ENCODE results near the gene LYPLA2. TPM values are rescaled to one million over a fixed set of nuclear protein-coding genes. Genes with fewer than 3 reads are reported as not detected.

Gene LYPLA2
- total and polyA plus RNA-seq, 2 of the 8 experiments (the other 6 are each of a cell fraction or from before 2014, with no cell fraction given): 138 to 211 TPM

DNA sequence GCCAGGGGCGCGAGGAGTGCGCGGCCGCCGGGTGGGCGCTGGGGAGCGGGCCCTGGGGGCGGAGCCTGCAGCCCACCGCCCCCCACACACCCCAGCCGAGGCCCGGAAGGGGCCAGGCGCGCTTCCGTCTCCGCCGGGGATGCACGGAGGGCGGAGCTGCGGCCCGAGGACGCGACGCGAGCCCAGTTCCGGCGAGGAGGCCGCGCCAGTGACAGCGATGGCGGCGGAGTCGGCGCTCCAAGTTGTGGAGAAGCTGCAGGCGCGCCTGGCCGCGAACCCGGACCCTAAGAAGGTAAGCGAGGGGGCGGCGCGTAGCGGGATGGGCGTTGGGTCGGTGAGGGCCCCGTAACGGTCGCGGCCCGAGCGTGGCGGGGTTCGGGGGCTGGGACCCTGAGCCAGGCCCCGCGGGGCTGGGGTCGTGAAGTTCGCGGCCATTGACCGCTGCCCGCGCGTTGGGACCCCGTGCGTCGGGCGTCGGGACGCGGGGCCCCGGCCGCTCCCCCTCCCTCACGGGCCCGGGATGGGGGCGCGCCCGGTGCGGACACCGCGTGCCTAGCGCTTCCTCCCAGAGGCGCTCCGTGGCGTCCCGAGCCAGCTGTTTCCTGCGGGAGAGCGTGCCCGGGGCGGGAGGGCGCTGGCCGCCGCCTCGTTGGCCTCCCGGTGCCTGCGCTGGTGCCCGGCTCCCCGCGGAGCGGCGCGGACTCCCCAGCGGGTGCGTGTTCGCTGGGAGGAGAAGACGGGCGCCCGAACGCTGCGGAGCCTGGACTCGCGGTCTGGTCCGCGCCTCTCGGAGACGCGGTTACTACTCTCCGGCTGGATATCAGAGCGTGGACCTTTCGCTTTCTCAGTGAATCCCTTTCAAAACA, 47.4 kb upstream of the LYPLA2 start, which contains the start of gene ELOA (continued):
- no peak for TF ChIP-seq KDM1A (IDR thresholded peaks at IDR 0.05; ENCODE audit: borderline replicate concordance, low read length)
- TF ChIP-seq, protein P1, sequence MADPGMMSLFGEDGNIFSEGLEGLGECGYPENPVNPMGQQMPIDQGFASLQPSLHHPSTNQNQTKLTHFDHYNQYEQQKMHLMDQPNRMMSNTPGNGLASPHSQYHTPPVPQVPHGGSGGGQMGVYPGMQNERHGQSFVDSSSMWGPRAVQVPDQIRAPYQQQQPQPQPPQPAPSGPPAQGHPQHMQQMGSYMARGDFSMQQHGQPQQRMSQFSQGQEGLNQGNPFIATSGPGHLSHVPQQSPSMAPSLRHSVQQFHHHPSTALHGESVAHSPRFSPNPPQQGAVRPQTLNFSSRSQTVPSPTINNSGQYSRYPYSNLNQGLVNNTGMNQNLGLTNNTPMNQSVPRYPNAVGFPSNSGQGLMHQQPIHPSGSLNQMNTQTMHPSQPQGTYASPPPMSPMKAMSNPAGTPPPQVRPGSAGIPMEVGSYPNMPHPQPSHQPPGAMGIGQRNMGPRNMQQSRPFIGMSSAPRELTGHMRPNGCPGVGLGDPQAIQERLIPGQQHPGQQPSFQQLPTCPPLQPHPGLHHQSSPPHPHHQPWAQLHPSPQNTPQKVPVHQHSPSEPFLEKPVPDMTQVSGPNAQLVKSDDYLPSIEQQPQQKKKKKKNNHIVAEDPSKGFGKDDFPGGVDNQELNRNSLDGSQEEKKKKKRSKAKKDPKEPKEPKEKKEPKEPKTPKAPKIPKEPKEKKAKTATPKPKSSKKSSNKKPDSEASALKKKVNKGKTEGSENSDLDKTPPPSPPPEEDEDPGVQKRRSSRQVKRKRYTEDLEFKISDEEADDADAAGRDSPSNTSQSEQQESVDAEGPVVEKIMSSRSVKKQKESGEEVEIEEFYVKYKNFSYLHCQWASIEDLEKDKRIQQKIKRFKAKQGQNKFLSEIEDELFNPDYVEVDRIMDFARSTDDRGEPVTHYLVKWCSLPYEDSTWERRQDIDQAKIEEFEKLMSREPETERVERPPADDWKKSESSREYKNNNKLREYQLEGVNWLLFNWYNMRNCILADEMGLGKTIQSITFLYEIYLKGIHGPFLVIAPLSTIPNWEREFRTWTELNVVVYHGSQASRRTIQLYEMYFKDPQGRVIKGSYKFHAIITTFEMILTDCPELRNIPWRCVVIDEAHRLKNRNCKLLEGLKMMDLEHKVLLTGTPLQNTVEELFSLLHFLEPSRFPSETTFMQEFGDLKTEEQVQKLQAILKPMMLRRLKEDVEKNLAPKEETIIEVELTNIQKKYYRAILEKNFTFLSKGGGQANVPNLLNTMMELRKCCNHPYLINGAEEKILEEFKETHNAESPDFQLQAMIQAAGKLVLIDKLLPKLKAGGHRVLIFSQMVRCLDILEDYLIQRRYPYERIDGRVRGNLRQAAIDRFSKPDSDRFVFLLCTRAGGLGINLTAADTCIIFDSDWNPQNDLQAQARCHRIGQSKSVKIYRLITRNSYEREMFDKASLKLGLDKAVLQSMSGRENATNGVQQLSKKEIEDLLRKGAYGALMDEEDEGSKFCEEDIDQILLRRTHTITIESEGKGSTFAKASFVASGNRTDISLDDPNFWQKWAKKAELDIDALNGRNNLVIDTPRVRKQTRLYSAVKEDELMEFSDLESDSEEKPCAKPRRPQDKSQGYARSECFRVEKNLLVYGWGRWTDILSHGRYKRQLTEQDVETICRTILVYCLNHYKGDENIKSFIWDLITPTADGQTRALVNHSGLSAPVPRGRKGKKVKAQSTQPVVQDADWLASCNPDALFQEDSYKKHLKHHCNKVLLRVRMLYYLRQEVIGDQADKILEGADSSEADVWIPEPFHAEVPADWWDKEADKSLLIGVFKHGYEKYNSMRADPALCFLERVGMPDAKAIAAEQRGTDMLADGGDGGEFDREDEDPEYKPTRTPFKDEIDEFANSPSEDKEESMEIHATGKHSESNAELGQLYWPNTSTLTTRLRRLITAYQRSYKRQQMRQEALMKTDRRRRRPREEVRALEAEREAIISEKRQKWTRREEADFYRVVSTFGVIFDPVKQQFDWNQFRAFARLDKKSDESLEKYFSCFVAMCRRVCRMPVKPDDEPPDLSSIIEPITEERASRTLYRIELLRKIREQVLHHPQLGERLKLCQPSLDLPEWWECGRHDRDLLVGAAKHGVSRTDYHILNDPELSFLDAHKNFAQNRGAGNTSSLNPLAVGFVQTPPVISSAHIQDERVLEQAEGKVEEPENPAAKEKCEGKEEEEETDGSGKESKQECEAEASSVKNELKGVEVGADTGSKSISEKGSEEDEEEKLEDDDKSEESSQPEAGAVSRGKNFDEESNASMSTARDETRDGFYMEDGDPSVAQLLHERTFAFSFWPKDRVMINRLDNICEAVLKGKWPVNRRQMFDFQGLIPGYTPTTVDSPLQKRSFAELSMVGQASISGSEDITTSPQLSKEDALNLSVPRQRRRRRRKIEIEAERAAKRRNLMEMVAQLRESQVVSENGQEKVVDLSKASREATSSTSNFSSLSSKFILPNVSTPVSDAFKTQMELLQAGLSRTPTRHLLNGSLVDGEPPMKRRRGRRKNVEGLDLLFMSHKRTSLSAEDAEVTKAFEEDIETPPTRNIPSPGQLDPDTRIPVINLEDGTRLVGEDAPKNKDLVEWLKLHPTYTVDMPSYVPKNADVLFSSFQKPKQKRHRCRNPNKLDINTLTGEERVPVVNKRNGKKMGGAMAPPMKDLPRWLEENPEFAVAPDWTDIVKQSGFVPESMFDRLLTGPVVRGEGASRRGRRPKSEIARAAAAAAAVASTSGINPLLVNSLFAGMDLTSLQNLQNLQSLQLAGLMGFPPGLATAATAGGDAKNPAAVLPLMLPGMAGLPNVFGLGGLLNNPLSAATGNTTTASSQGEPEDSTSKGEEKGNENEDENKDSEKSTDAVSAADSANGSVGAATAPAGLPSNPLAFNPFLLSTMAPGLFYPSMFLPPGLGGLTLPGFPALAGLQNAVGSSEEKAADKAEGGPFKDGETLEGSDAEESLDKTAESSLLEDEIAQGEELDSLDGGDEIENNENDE (IDR thresholded peaks at IDR 0.05; ENCODE audit: insufficient replicate concordance, low read length): no peak
- no peak for TF ChIP-seq TCF12 (IDR thresholded peaks at IDR 0.05; ENCODE audit: low read depth, low read length)
- no peak; the same call in 1 of the 2 replicates for TF ChIP-seq EGR1 (IDR thresholded peaks at IDR 0.05; ENCODE audit: borderline replicate concordance, low read depth, low read length)
- TF ChIP-seq POU5F1 (IDR thresholded peaks at IDR 0.05; ENCODE audit: low read depth, low read length): no peak
- TF ChIP-seq, protein P2, sequence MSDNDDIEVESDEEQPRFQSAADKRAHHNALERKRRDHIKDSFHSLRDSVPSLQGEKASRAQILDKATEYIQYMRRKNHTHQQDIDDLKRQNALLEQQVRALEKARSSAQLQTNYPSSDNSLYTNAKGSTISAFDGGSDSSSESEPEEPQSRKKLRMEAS (IDR thresholded peaks at IDR 0.05): peak; percentile 37; the same call in 1 of the 2 replicates
- TF ChIP-seq PHF8 (conservative IDR thresholded peaks at IDR 0.05; ENCODE audit: low read depth, low read length): peak; percentile 84
- TF ChIP-seq FOSL1 (IDR thresholded peaks at IDR 0.05; ENCODE audit: insufficient read depth, low read depth, low read length): no peak
- TF ChIP-seq NRF1 (IDR thresholded peaks at IDR 0.05; ENCODE audit: low read depth, low read length): no peak
- TF ChIP-seq GTF2F1 (IDR thresholded peaks at IDR 0.05; ENCODE audit: borderline replicate concordance, low read depth, low read length): no peak

Measured in H1 (cell line).